Liver (tissue), 9 donors: ENCODE results near the gene AAK1. TPM values are rescaled to one million over a fixed set of nuclear protein-coding genes. Genes with fewer than 3 reads are reported as not detected.

Experiments
- DNase-seq: peaks from one replicate; pipeline ENCODE4 v3.0.0-alpha.2; 2017; ENCODE audit warnings: low spot score
- H3K27ac ChIP-seq, 2 donors: one replicate each; pipeline ENCODE4 v1.7.0; 2013; ENCODE audit warnings: inconsistent platforms in 2 of 2, low read length in 2 of 2, control low read depth in 1 of 2, low read depth in 1 of 2, mild to moderate bottlenecking in 1 of 2
- H3K27me3 ChIP-seq, 4 donors: one replicate each; pipeline versions ENCODE4 v1.6.1 to v1.7.0; 2013; ENCODE audit warnings: low read length in 3 of 4, inconsistent platforms in 1 of 4, mild to moderate bottlenecking in 1 of 4, moderate library complexity in 1 of 4; ENCODE audit not compliant: control insufficient read depth in 4 of 4, insufficient read depth in 4 of 4
- H3K36me3 ChIP-seq, 4 donors: one replicate each; pipeline versions ENCODE4 v1.6.1 to v1.7.0; 2013; ENCODE audit warnings: low read length in 3 of 4, mild to moderate bottlenecking in 3 of 4, low read depth in 1 of 4, moderate library complexity in 1 of 4; ENCODE audit not compliant: control insufficient read depth in 4 of 4, insufficient read depth in 3 of 4
- H3K4me1 ChIP-seq, 4 donors: one replicate each; pipeline versions ENCODE4 v1.6.1 to v1.7.0; 2013; ENCODE audit warnings: low read length in 3 of 4, mild to moderate bottlenecking in 3 of 4, moderate library complexity in 1 of 4; ENCODE audit not compliant: control insufficient read depth in 4 of 4, insufficient read depth in 4 of 4
- H3K4me3 ChIP-seq, 3 donors: one replicate each; pipeline versions ENCODE4 v1.6.1 to v1.7.0; 2013; ENCODE audit warnings: low read length in 3 of 3, control low read depth in 1 of 3, low read depth in 1 of 3, mild to moderate bottlenecking in 1 of 3
- H3K9ac ChIP-seq, 2 donors: one replicate each; pipeline ENCODE4 v1.7.0; 2013; ENCODE audit warnings: low read length in 2 of 2, mild to moderate bottlenecking in 2 of 2, moderate library complexity in 2 of 2, control low read depth in 1 of 2, low read depth in 1 of 2
- H3K9me3 ChIP-seq, 4 donors: one replicate each; pipeline versions ENCODE4 v1.6.1 to v1.7.0; 2013; ENCODE audit warnings: low read length in 3 of 4; ENCODE audit not compliant: control insufficient read depth in 4 of 4
- EGR1 ChIP-seq, 2 donors: IDR thresholded peaks; 2 replicates each; pipeline ENCODE4 v1.6.1; 2016 to 2018; ENCODE audit warnings: antibody characterized with exemption in 2 of 2, low read depth in 2 of 2
- FOXA1 ChIP-seq: IDR thresholded peaks from 2 replicates; pipeline ENCODE4 v1.6.1; 2016; ENCODE audit warnings: antibody characterized with exemption
- FOXA2 ChIP-seq: IDR thresholded peaks from 2 replicates; pipeline ENCODE4 v1.6.1; 2016; ENCODE audit warnings: antibody characterized with exemption
- GABPA ChIP-seq, 2 donors: IDR thresholded peaks in 1 of 2; conservative IDR thresholded peaks in 1 of 2; 2 replicates each; pipeline ENCODE4 v1.6.1; 2016; ENCODE audit warnings: antibody characterized with exemption in 2 of 2, mild to moderate bottlenecking in 1 of 2, moderate library complexity in 1 of 2
- HNF4A ChIP-seq, 2 donors: conservative IDR thresholded peaks; 2 replicates each; pipeline ENCODE4 v1.6.1; 2016; ENCODE audit warnings: antibody characterized with exemption in 2 of 2, mild to moderate bottlenecking in 2 of 2
- HNF4G ChIP-seq: IDR thresholded peaks from 2 replicates; pipeline ENCODE4 v1.6.1; 2016; ENCODE audit warnings: antibody characterized with exemption
- RAD21 ChIP-seq, 2 donors: IDR thresholded peaks; 2 replicates each; pipeline ENCODE4 v1.6.1; 2016; ENCODE audit warnings: antibody characterized with exemption in 2 of 2, mild to moderate bottlenecking in 2 of 2
- RXRA ChIP-seq, 2 donors: IDR thresholded peaks; 2 replicates each; pipeline ENCODE4 v1.6.1; 2017 to 2018; ENCODE audit warnings: antibody characterized with exemption in 2 of 2, mild to moderate bottlenecking in 1 of 2
- SP1 ChIP-seq: IDR thresholded peaks from 2 replicates; pipeline ENCODE4 v1.6.1; 2018; ENCODE audit warnings: antibody characterized with exemption, mild to moderate bottlenecking
- TAF1 ChIP-seq: conservative IDR thresholded peaks from 2 replicates; pipeline ENCODE4 v1.6.1; 2016; ENCODE audit warnings: antibody characterized with exemption, mild to moderate bottlenecking
- YY1 ChIP-seq: IDR thresholded peaks from 2 replicates; pipeline ENCODE4 v1.6.1; 2016; ENCODE audit warnings: antibody characterized with exemption, mild to moderate bottlenecking
- WGBS: extraction: QIAGEN DNeasy Blood & Tissue Kit; methylation state at CpG from one replicate; pipeline ENCODE4 v1.1.7; 2013; 5-methylcytosine and 5-hydroxymethylcytosine counted together
- polyA plus RNA-seq, 2 donors: library from polyadenylated mRNA; stranded (reverse) in 1 of 2; unstranded in 1 of 2; fragments of 200-250 nt in 1 of 2; fragments of >200 nt in 1 of 2; fragmentation: Nextera tagmentation in 1 of 2; extraction: Ambion mirVana in 1 of 2; gene quantifications; one replicate each; pipeline versions ENCODE4 v1.2.1 to v1.2.3, GENCODE V29; 2013 to 2015
- total RNA-seq, 2 donors: library from RNA; depleted of rRNA; stranded (reverse); fragments of >200 nt; gene quantifications; one replicate each; pipeline ENCODE4 v1.2.3, GENCODE V29; 2014
- TF ChIP-seq, protein P1 (sequence below): IDR thresholded peaks from 2 replicates; pipeline ENCODE4 v1.6.1; 2016; ENCODE audit warnings: antibody characterized with exemption
- TF ChIP-seq, protein P2 (sequence below): IDR thresholded peaks from 2 replicates; pipeline ENCODE4 v1.6.1; 2016; ENCODE audit warnings: antibody characterized with exemption, mild to moderate bottlenecking
- TF ChIP-seq, protein P3 (sequence below): IDR thresholded peaks from 2 replicates; pipeline ENCODE4 v1.6.1; 2016; ENCODE audit warnings: antibody characterized with exemption
- TF ChIP-seq, protein P4 (sequence below): fragments of 150-350 bp; IDR thresholded peaks from 2 replicates; pipeline ENCODE4 v1.5.1; 2017; ENCODE audit warnings: improper control_type of control experiment, low read depth, low read length; ENCODE audit not compliant: missing input control
- TF ChIP-seq, protein P5 (sequence below): IDR thresholded peaks from 2 replicates; pipeline ENCODE4 v1.6.1; 2016; ENCODE audit warnings: antibody characterized with exemption
- donor health status: healthy.
- donor health status: healthy.
- donor health status: healthy.
- donor health status: healthy.
- donor health status: healthy.

AAK1 gene
- total and polyA plus RNA-seq, 4 donors, result 3.9 to 14.3 (median 11.3) TPM

DNA sequence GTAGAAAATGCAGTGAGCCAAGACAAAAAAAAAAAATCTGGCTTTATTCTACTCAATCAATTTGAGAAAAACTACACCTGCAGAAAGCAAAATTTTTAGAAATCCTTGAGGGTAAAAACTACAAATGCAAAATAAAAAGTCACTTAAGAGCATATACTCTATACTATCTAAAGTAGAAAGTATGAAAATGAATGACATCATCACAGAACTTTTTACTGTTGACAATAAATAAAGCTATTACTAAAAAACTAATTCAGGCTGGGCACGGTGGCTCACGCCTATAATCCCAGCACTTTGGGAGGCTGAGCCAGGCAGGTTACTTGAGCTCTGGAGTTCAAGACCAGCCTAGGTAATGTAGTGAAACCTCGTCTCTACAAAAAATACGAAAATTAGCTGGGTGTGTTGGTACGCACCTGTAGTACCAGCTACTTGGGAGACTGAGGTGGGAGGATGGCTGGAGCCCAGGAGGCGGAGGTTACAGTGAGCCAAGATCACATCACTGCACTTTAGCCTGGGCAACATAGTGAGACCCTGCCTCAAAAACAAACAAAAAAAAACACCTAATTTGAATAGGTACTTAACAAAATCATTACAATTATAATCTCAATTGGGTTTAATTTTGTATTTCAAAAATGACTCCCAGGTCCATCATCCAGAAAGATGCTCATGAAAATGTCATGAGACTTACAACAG is 213.9 kb downstream of the AAK1 start:
- no peaks in the 10 kb centered on the region for H3K27me3 ChIP-seq
- peaks cover 1 to 10% (median 5%) of the 10 kb centered on the region in 4 donors for H3K36me3 ChIP-seq
- no peaks in the 10 kb centered on the region for H3K9me3 ChIP-seq
- 94% methylated on average over 6 of the region's 6 CpGs for WGBS
- no peak overlapping the region for H3K9ac ChIP-seq
- TF ChIP-seq, protein P1, sequence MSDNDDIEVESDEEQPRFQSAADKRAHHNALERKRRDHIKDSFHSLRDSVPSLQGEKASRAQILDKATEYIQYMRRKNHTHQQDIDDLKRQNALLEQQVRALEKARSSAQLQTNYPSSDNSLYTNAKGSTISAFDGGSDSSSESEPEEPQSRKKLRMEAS, result no peak
- TF ChIP-seq RAD21 (IDR thresholded peaks at IDR 0.05) (no peak), RXRA (IDR thresholded peaks at IDR 0.05) (no peak), FOXA2 (no peak), FOXA1 (no peak), SP1 (no peak), YY1 (no peak), EGR1 (IDR thresholded peaks at IDR 0.05; ENCODE audit: low read depth in 2 of 2) (no peak), HNF4G (no peak), TAF1 (no peak)
- TF ChIP-seq, protein P2, sequence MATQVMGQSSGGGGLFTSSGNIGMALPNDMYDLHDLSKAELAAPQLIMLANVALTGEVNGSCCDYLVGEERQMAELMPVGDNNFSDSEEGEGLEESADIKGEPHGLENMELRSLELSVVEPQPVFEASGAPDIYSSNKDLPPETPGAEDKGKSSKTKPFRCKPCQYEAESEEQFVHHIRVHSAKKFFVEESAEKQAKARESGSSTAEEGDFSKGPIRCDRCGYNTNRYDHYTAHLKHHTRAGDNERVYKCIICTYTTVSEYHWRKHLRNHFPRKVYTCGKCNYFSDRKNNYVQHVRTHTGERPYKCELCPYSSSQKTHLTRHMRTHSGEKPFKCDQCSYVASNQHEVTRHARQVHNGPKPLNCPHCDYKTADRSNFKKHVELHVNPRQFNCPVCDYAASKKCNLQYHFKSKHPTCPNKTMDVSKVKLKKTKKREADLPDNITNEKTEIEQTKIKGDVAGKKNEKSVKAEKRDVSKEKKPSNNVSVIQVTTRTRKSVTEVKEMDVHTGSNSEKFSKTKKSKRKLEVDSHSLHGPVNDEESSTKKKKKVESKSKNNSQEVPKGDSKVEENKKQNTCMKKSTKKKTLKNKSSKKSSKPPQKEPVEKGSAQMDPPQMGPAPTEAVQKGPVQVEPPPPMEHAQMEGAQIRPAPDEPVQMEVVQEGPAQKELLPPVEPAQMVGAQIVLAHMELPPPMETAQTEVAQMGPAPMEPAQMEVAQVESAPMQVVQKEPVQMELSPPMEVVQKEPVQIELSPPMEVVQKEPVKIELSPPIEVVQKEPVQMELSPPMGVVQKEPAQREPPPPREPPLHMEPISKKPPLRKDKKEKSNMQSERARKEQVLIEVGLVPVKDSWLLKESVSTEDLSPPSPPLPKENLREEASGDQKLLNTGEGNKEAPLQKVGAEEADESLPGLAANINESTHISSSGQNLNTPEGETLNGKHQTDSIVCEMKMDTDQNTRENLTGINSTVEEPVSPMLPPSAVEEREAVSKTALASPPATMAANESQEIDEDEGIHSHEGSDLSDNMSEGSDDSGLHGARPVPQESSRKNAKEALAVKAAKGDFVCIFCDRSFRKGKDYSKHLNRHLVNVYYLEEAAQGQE, result no peak
- TF ChIP-seq, protein P3, sequence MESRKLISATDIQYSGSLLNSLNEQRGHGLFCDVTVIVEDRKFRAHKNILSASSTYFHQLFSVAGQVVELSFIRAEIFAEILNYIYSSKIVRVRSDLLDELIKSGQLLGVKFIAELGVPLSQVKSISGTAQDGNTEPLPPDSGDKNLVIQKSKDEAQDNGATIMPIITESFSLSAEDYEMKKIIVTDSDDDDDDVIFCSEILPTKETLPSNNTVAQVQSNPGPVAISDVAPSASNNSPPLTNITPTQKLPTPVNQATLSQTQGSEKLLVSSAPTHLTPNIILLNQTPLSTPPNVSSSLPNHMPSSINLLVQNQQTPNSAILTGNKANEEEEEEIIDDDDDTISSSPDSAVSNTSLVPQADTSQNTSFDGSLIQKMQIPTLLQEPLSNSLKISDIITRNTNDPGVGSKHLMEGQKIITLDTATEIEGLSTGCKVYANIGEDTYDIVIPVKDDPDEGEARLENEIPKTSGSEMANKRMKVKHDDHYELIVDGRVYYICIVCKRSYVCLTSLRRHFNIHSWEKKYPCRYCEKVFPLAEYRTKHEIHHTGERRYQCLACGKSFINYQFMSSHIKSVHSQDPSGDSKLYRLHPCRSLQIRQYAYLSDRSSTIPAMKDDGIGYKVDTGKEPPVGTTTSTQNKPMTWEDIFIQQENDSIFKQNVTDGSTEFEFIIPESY, result no peak
- TF ChIP-seq, protein P4, sequence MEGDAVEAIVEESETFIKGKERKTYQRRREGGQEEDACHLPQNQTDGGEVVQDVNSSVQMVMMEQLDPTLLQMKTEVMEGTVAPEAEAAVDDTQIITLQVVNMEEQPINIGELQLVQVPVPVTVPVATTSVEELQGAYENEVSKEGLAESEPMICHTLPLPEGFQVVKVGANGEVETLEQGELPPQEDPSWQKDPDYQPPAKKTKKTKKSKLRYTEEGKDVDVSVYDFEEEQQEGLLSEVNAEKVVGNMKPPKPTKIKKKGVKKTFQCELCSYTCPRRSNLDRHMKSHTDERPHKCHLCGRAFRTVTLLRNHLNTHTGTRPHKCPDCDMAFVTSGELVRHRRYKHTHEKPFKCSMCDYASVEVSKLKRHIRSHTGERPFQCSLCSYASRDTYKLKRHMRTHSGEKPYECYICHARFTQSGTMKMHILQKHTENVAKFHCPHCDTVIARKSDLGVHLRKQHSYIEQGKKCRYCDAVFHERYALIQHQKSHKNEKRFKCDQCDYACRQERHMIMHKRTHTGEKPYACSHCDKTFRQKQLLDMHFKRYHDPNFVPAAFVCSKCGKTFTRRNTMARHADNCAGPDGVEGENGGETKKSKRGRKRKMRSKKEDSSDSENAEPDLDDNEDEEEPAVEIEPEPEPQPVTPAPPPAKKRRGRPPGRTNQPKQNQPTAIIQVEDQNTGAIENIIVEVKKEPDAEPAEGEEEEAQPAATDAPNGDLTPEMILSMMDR, result no peak
- no peak overlapping the region for H3K4me3 ChIP-seq
- H3K27ac ChIP-seq, result no peak overlapping the region
- no peak for DNase-seq
- peaks cover 2 to 7% (median 4%) of the 10 kb centered on the region in 4 donors for H3K4me1 ChIP-seq

DNA sequence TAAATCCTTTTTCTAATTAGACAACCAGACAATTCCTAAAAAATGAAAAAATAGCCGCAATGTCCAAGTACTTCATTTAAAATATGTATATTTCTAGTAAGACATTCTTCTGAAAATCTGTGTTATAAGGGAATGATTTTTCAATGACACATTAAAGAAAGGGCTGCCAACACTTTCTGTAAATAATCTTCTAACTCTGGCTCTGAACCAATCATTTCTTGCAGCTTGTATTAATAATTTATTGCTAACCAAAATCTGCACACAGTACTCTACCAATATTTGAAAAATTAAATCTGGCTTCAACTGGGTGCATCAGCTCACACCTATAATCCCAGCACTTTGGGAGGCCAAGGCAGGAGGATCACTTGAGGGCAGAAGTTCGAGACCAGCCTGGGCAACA is 214.6 kb downstream of the AAK1 start:
- no peak overlapping the region for H3K4me3 ChIP-seq
- TF ChIP-seq FOXA1 (no peak), TAF1 (no peak), GABPA (IDR thresholded peaks at IDR 0.05 in 1 of 2, conservative IDR thresholded peaks at IDR 0.05 in 1 of 2) (no peak), EGR1 (IDR thresholded peaks at IDR 0.05; ENCODE audit: low read depth in 2 of 2) (no peak), HNF4G (no peak), YY1 (no peak), RAD21 (IDR thresholded peaks at IDR 0.05) (no peak), RXRA (IDR thresholded peaks at IDR 0.05) (no peak), HNF4A (conservative IDR thresholded peaks at IDR 0.05) (no peak), SP1 (no peak)
- TF ChIP-seq, protein P1, result no peak
- TF ChIP-seq, protein P5, sequence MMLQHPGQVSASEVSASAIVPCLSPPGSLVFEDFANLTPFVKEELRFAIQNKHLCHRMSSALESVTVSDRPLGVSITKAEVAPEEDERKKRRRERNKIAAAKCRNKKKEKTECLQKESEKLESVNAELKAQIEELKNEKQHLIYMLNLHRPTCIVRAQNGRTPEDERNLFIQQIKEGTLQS, result no peak
- TF ChIP-seq, protein P3, result no peak

More for the DNA sequence above, 214.6 kb downstream of the AAK1 start:
- no peak overlapping the region for H3K27ac ChIP-seq
- H3K27me3 ChIP-seq, result no peaks in the 10 kb centered on the region
- no peaks in the 10 kb centered on the region for H3K9me3 ChIP-seq
- H3K9ac ChIP-seq, result peak overlapping the region in 1 of 2 donors; percentile 53
- 94% methylated on average over 2 of the region's 2 CpGs for WGBS
- H3K36me3 ChIP-seq, result peaks cover 1 to 10% (median 5%) of the 10 kb centered on the region in 4 donors
- H3K4me1 ChIP-seq, result peaks cover 2 to 7% (median 4%) of the 10 kb centered on the region in 4 donors
- no peak for DNase-seq
